GM19467 (cell line): ENCODE measurements around the gene CACNA1I.

ENCODE experiments used
- ATAC-seq: cut with Tn5 transposase; IDR thresholded peaks from one replicate; pipeline ENCODE4 v1.9.1; 2021; ENCODE audit warnings: mild to moderate bottlenecking, moderate library complexity; ENCODE audit not compliant: unreplicated experiment

Gene CACNA1I

GRCh38 chr22:39621826-39622225 is 51.3 kb downstream of the CACNA1I start:
- ATAC-seq: no peak

GRCh38 chr22:39622881-39623367 is 52.4 kb downstream of the CACNA1I start:
- ATAC-seq: no peak

GRCh38 chr22:39623603-39624500 is 53.3 kb downstream of the CACNA1I start:
- no peak for ATAC-seq

GRCh38 chr22:39624501-39624821 is 53.9 kb downstream of the CACNA1I start:
- no peak for ATAC-seq

- no peak for ATAC-seq
Measured at GRCh38 chr22:39625569-39626537, 55.3 kb downstream of the CACNA1I start.

- ATAC-seq: no peak
Measured at GRCh38 chr22:39627208-39627607, 56.7 kb downstream of the CACNA1I start.

GRCh38 chr22:39627865-39628562 is 57.5 kb downstream of the CACNA1I start:
- ATAC-seq: no peak

- no peak for ATAC-seq
Measured at GRCh38 chr22:39628563-39629080, 58.1 kb downstream of the CACNA1I start.

GRCh38 chr22:39629851-39630250 is 59.3 kb downstream of the CACNA1I start:
- no peak for ATAC-seq

- ATAC-seq: no peak
Measured at GRCh38 chr22:39630721-39631120, 60.2 kb downstream of the CACNA1I start.

GRCh38 chr22:39631381-39632286 is 61.1 kb downstream of the CACNA1I start:
- ATAC-seq: no peak

GRCh38 chr22:39634530-39635405 is 64.2 kb downstream of the CACNA1I start:
- no peak for ATAC-seq

GRCh38 chr22:39635719-39636118 is 65.2 kb downstream of the CACNA1I start:
- ATAC-seq: no peak

- no peak for ATAC-seq
Measured at GRCh38 chr22:39638958-39639357, 68.4 kb downstream of the CACNA1I start.

- no peak for ATAC-seq
Measured at GRCh38 chr22:39641660-39642310, 71.2 kb downstream of the CACNA1I start.

- no peak for ATAC-seq
Measured at GRCh38 chr22:39643311-39644083, 72.9 kb downstream of the CACNA1I start.

- ATAC-seq: no peak
Measured at GRCh38 chr22:39645532-39645931, 75.0 kb downstream of the CACNA1I start.
